Heart left ventricle (tissue), 13 donors: ENCODE results near the gene SALL2.

ENCODE experiments used
- CTCF ChIP-seq, 12 donors: fragments of 200-600 bp; sonication (generic) in 4 of 12; IDR thresholded peaks; one replicate each; pipeline versions ENCODE4 v1.5.0 to v1.8.0; 2018 to 2022; ENCODE audit warnings: antibody characterized with exemption in 12 of 12, mild to moderate bottlenecking in 5 of 12
- POLR2A ChIP-seq, 2 donors: fragments of 450-650 bp; IDR thresholded peaks; one replicate each; pipeline ENCODE4 v1.6.1; 2017; ENCODE audit warnings: antibody characterized with exemption in 2 of 2, mild to moderate bottlenecking in 2 of 2, moderate library complexity in 2 of 2
- donor health status: ischemic (EF 13 %, LVEDD 7.1; RV severe dilation, severe dysfunction).
- donor health status: DM: no; HTN: yes; CAD: no.
- donor health status: DM: no; HTN: no; CAD: no.
- donor health status: ischemic (EF 25% LVEDD 6.9; RV normal size, moderate dysfunction).
- donor health status: ischemic (EF 25% LVEDD 5.7; RV mildly dilated, moderate dysfunction).
- donor health status: ischemic (EF 35%, LVEDD 5.7; RV mildly dilated, moderate dysfunction).
- donor health status: nonischemic (EF 11% LVEDD 7.7; RV severe dilation, severe dysfunction).
- donor health status: DM: yes; HTN: yes; CAD: no.
- donor health status: PGD.
- donor health status: ischemic (EF 29% LVEDD 5.4; RV normal size, mild dysfunction).
- donor health status: nonischemic (EF 23%, LVEDD 6.1; RV moderate dilation, normal function).

GRCh38 chr14:21501568-21501967, 24.6 kb downstream of the SALL2 start:
- no peak for TF ChIP-seq POLR2A (IDR thresholded peaks at IDR 0.05)
- TF ChIP-seq CTCF (IDR thresholded peaks at IDR 0.05) = no peak
